Transverse colon (tissue), 4 donors: ENCODE measurements around the gene SMTNL2. TPM values are rescaled to one million over a fixed set of nuclear protein-coding genes. Genes with fewer than 3 reads are reported as not detected.

Experiments used
- DNase-seq: peaks from one replicate; pipeline ENCODE4 v3.0.0-alpha.2; 2019
- H3K27ac ChIP-seq, 4 donors: fragments of 200-600 bp; sonication (generic); 2 replicates each; pipeline ENCODE4 v1.5.1; 2016 to 2018; ENCODE audit warnings: inconsistent platforms in 4 of 4
- H3K27me3 ChIP-seq: fragments of 200-600 bp; sonication (generic); 2 replicates; pipeline ENCODE4 v1.5.1; 2017; ENCODE audit warnings: inconsistent platforms
- H3K36me3 ChIP-seq, 4 donors: fragments of 200-600 bp; sonication (generic); 2 replicates each; pipeline ENCODE4 v1.5.1; 2017 to 2019; ENCODE audit warnings: inconsistent platforms in 4 of 4
- H3K4me1 ChIP-seq, 4 donors: fragments of 200-600 bp; sonication (generic); 2 replicates each; pipeline ENCODE4 v1.5.1; 2017 to 2020; ENCODE audit warnings: inconsistent platforms in 4 of 4
- H3K4me3 ChIP-seq, 4 donors: fragments of 200-600 bp; sonication (generic); 1 replicate in 1 of 4; 2 replicates in 3 of 4; pipeline versions ENCODE4 v1.5.1 to v1.6.1; 2017 to 2019; ENCODE audit warnings: inconsistent platforms in 4 of 4
- H3K9me3 ChIP-seq, 2 donors: fragments of 200-600 bp; sonication (generic); 2 replicates each; pipeline ENCODE4 v1.5.1; 2017 to 2019; ENCODE audit warnings: inconsistent platforms in 2 of 2
- CTCF ChIP-seq, 5 experiments: fragments of 200-600 bp in 3 of 5; fragments of 450-650 bp in 2 of 5; sonication (generic) in 3 of 5; IDR thresholded peaks; 1 replicate in 2 of 5; 2 replicates in 3 of 5; pipeline ENCODE4 v1.5.1; 2016 to 2017; ENCODE audit warnings: antibody characterized with exemption in 5 of 5, inconsistent platforms in 3 of 5, mild to moderate bottlenecking in 2 of 5, moderate library complexity in 1 of 5
- EP300 ChIP-seq: sonication (generic); formaldehyde crosslinking; IDR thresholded peaks from one replicate; pipeline ENCODE4 v1.6.1; 2017; ENCODE audit warnings: antibody characterized with exemption, low read depth
- POLR2A ChIP-seq: fragments of 450-650 bp; IDR thresholded peaks from one replicate; pipeline ENCODE4 v1.6.1; 2016; ENCODE audit warnings: antibody characterized with exemption, mild to moderate bottlenecking, moderate library complexity
- POLR2AphosphoS5 ChIP-seq, 3 donors: sonication (generic); formaldehyde crosslinking; IDR thresholded peaks; one replicate each; pipeline ENCODE4 v1.6.1; 2016; ENCODE audit warnings: antibody characterized with exemption in 3 of 3
- WGBS, 2 donors: methylation state at CpG; one replicate each; pipeline ENCODE4 v1.1.5; 2018; ENCODE audit warnings: low coverage in 1 of 2; 5-methylcytosine and 5-hydroxymethylcytosine counted together
- in situ Hi-C, 4 donors: fragments of 200-750 bp; cut with MboI; loops; one replicate each; pipeline versions ENCODE4 v1.15.0 to v1.15.1; 2017; ENCODE audit warnings: low sequenced_read_pairs in 3 of 4, low pct_ligation_motif_present in 1 of 4, low pct_unique_long_range_greater_than_20kb in 1 of 4
- intact Hi-C: fragments of 100-400 bp; cut with DNase I; formaldehyde crosslinking; loops from one replicate; pipeline ENCODE4 v1.15.1; 2023; ENCODE audit warnings: low total_unique reads
- total RNA-seq, 4 donors: library from RNA; depleted of rRNA; stranded (reverse); fragments of >200 nt; gene quantifications; one replicate each; pipeline ENCODE4 v1.1.0, GENCODE V29; 2016

The SMTNL2 gene
- total RNA-seq, 4 donors from 2014 or later: 0.16 to 0.96 (median 0.40) TPM; not detected in 1

GRCh38 chr17:4548061-4548461 lies 36.3 kb upstream of the SMTNL2 start:
- no peak overlapping the region for H3K27ac ChIP-seq
- H3K36me3 ChIP-seq: peaks cover 0 to 45% (median 15%) of the 10 kb centered on the region in 4 donors
- no peaks in the 10 kb centered on the region for H3K9me3 ChIP-seq
- no peaks in the 10 kb centered on the region for H3K27me3 ChIP-seq
- 94% methylated on average over 17 of the region's 18 CpGs; no CpG with 5 or more reads in 1 of the 2 donors for WGBS, 2 donors
- intact Hi-C loops (no loop called here), in situ Hi-C loops (no loop called here)
- TF ChIP-seq POLR2A (no peak), CTCF (IDR thresholded peaks at IDR 0.05) (no peak), EP300 (no peak), POLR2AphosphoS5 (IDR thresholded peaks at IDR 0.05) (no peak)
- no peak overlapping the region for H3K4me3 ChIP-seq
- H3K4me1 ChIP-seq: no peaks in the 10 kb centered on the region
- no peak for DNase-seq

GRCh38 chr17:4548721-4549531 lies 35.4 kb upstream of the SMTNL2 start:
- no peak for DNase-seq
- intact Hi-C loops (no loop called here), in situ Hi-C loops (no loop called here)
- TF ChIP-seq CTCF (IDR thresholded peaks at IDR 0.05): no peak
- no peak for TF ChIP-seq POLR2AphosphoS5 (IDR thresholded peaks at IDR 0.05)
- no peak for TF ChIP-seq POLR2A
- TF ChIP-seq EP300: no peak
- H3K27ac ChIP-seq: no peak overlapping the region
- no peak overlapping the region for H3K4me3 ChIP-seq
- WGBS, 2 donors: 85% methylated on average over 23 of the region's 24 CpGs; no CpG with 5 or more reads in 1 of the 2 donors
- H3K4me1 ChIP-seq: peaks cover 0 to 3% (median 3%) of the 10 kb centered on the region in 4 donors
- H3K9me3 ChIP-seq: no peaks in the 10 kb centered on the region
- peaks cover 0 to 45% (median 15%) of the 10 kb centered on the region in 4 donors for H3K36me3 ChIP-seq
- no peaks in the 10 kb centered on the region for H3K27me3 ChIP-seq

- TF ChIP-seq POLR2A: no peak
- TF ChIP-seq EP300: no peak
- TF ChIP-seq CTCF (IDR thresholded peaks at IDR 0.05): no peak
- no peak for TF ChIP-seq POLR2AphosphoS5 (IDR thresholded peaks at IDR 0.05)
- H3K27ac ChIP-seq: no peak overlapping the region
- 95% methylated on average over 25 of the region's 25 CpGs; no CpG with 5 or more reads in 1 of the 2 donors for WGBS, 2 donors
- no peak for DNase-seq
- H3K4me1 ChIP-seq: peaks cover 0 to 14% (median 13%) of the 10 kb centered on the region in 4 donors
- H3K4me3 ChIP-seq: no peak overlapping the region
- in situ Hi-C loops (no loop called here), intact Hi-C loops (no loop called here)
- H3K9me3 ChIP-seq: no peaks in the 10 kb centered on the region
- H3K27me3 ChIP-seq: no peaks in the 10 kb centered on the region
- H3K36me3 ChIP-seq: peaks cover 0 to 37% (median 13%) of the 10 kb centered on the region in 4 donors
These were observed 34.4 kb upstream of the SMTNL2 start for GRCh38 chr17:4549781-4550533.

- WGBS, 2 donors: 90 to 94% methylated on average over 4 to 16 of the region's 16 CpGs
- Histone ChIP-seq H3K4me3 (no peak overlapping the region), H3K36me3 (peaks cover 0 to 37% (median 13%) of the 10 kb centered on the region in 4 donors), H3K27me3 (no peaks in the 10 kb centered on the region), H3K4me1 (peaks cover 0 to 14% (median 14%) of the 10 kb centered on the region in 4 donors), H3K27ac (no peak overlapping the region), H3K9me3 (no peaks in the 10 kb centered on the region)
- DNase-seq: no peak
- intact Hi-C loops (no loop called here), in situ Hi-C loops (no loop called here)
- TF ChIP-seq POLR2A (no peak), EP300 (no peak)
These were observed 33.7 kb upstream of the SMTNL2 start for GRCh38 chr17:4550534-4551039.
